Right renal pelvis (tissue), 4 donors: ENCODE measurements around the gene TRIP4. TPM values are rescaled to one million over a fixed set of nuclear protein-coding genes. Genes with fewer than 3 reads are reported as not detected.
"Not testable (repeated sequence)": the region's sequence is repeated elsewhere in the genome, so short reads cannot be mapped to it uniquely, and the experiment has no call there.

Source experiments
- DNase-seq, 4 donors: peaks; one replicate each; pipeline ENCODE4 v3.0.0-alpha.2; 2013; ENCODE audit warnings: low read depth in 4 of 4, low spot score in 3 of 4, missing footprints in 1 of 4
- polyA plus RNA-seq, 4 donors: library from polyadenylated mRNA; unstranded; fragments of 120-200 nt; gene quantifications; one replicate each; pipeline ENCODE4 v1.2.1, GENCODE V29; 2013; ENCODE audit not compliant: insufficient read length in 4 of 4

The TRIP4 gene
- 10 to 100 TPM; 38.8 to 47.6 (median 43.0) TPM for polyA plus RNA-seq

DNA sequence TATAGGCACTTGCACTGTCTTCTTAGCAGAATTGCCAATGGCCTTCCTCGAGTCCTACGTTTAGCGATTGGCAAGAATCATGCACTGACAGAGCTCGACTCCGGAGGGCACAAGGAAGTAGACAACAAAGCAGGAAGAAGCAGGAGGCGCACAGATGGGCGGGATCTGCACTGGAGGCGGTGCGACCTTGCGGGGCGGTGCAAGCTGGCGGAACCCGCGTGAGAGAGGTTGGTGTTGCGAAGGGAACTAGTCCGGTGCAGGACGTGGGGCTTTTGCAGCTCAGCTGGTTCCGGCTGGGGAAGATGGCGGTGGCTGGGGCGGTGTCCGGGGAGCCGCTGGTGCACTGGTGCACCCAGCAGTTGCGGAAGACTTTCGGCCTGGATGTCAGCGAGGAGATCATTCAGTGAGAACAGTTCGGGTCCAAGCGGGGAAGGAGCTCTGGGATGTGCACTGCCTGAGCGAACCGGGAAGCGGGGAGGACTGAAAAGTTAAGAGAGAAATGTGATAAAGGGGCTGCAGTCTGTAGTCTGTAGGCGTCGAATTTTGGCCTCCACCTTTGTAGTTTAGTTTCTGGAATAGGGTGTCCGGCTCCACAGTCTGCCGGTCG lies at the start of gene TRIP4:
Gene TRIP4 (plus strand): TSS at position 275 of the 607 bp plus-strand sequence. CDS start 28 bp downstream, at position 303.
- DNase-seq = peak; percentile 83 to 88 (median 85)

DNA sequence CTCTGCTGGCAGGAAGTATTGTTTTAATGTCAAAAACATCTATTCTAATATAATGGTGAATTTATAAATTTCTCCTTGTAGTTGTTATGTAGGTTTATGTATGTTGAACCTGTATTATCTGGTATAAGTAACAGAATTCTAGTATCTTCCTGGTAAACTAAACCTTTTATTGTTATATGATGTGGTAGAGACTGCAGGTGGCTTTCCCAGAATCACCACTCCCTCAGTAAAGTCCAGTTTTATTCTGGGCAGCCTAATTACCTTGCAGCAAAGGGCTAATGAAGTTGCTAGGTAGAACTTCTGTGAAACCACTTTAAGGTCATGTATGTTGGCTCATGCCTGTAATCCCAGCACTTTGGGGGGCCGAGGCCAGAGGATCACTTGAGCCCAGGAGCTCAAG lies 47.3 kb upstream of the TRIP4 start:
- no peak for DNase-seq

DNA sequence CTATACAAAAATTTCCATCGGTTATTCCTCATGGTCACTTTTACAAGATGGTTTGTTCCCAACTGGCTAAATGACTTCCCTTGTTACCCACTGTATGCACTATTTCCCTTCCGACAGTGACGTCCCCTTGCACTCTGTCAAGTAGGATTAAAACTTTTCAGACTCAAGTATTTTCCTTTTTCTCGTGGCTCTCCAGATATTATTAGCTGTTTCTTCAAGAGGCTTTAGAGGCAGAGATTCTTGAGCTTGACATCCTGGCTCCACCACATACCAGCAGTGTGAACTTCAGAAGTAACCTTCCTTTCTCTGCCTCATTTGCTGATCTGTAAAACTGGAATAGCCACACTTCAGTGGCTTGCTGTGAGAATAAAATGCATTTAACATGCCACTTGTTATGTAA lies 45.7 kb upstream of the TRIP4 start:
- DNase-seq = no peak

DNA sequence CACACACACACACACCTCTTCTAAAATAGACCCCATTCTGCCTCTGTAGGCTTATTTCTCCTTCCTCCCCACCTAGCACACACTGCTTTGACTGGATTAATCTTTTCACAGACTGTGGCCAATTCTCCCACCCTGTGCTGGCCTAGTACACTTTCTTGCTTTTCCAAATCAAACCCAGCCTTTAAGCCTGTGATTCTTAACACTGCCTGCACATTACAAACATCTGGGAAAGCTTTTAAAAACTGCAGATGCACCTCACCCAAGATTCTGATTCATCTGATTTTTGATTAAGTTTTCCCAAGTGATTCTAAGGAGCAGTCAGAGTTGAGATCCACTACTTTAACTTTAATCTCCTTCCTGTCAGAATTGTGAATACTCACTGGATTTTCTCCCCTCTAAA lies 44.4 kb upstream of the TRIP4 start:
- DNase-seq = no peak

DNA sequence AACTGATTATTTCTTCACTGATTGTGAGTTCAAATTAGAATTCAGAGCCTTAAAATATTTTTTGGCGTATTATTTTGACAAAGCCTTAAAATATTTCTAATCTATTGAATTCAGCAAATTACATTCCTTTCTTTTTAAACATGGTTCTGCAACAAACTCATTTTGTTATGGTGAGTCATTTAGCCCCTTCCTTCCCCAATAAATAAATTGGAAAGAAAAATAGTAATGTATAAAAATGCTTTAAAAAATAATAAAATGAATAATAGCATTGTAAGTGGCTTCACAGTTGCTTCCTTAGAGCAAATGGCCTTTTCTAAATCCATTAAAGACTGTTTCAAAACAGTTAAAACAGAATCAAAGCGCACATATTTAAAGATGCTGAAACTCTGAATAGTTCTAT lies 43.8 kb upstream of the TRIP4 start:
- no peak for DNase-seq

DNA sequence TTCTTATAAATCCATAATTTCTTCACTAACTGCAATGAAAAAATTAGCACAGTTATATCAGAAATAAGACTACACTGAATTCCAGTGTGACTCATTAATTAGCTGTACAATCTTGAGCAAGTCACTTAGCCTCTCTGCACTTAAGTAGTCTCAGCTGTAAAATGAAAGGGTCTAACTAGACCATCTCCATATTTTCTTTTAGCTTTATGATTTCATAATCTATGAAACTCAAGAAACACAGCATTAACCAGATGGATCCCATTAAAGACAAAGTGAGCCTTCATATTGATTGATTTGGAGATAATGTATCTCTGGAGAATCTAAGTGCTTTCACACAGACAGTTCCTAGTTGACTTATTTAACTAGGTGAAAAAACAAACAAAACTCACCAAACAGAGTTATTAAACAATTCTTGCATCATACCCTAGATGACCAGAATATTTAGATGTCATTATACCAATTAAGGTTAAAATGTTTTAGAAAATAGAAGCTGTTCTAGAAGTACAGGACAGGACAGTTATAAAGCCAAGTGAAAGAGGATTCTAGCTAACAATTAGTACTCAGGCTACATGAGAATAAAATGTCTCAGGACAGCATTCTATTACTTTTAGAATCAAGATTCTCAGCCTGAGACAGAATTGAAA lies 42.9 kb upstream of the TRIP4 start:
- no peak for DNase-seq

DNA sequence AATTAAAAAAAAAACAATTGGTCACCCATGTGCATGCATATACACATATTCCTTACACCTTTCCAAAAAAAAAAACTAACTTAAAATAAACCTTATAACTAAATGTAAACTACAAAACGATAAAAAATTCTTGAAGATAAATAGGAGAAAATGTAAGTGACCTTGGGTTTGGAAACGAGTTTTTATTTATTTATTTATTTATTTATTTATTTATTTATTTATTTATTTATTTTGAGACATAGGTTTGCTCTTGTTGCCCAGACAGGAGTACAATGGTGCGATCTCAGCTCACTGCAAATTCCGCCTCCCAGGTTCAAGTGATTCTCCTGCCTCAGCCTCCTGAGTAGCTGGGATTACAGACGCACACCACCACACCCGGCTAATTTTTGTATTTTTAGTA lies 41.4 kb upstream of the TRIP4 start:
- DNase-seq = not testable (repeated sequence)

DNA sequence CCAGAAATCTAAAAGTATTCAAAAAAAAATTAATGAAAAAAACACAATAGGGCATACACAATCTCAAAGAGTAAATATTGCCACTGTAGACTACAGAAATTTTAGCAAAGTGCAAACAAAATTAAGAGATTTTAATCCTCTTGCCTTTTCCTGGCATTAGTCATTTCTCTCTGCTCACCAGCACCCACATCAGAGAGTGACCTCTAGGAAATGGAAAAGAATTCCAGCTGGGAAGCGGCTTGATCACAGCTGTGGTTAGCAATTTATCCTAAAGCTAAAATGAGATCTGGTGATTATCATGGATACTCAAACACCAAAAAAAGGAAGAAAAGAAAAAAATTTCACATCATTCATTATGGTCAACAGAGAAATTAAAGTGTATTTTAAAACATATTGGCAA lies 39.2 kb upstream of the TRIP4 start:
- DNase-seq = no peak

DNA sequence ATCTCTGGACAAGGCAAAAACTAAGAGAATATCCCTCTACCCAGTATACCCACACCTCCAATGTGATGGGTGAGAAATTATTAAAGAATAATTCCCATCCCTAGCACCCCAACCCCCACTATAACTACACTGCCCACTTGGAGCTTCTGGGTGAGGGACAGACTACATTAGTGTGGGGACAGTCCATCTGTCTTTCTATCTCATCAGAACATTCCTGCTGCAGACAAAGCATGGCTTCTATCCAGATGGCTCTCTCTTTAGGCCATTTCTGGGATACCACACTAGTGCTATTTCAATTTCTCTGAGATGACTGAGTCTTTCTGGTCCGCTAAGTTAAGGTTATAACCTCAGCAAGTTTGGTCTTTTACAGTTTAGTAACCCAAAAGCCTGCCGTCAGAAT lies 38.3 kb upstream of the TRIP4 start:
- no peak for DNase-seq

DNA sequence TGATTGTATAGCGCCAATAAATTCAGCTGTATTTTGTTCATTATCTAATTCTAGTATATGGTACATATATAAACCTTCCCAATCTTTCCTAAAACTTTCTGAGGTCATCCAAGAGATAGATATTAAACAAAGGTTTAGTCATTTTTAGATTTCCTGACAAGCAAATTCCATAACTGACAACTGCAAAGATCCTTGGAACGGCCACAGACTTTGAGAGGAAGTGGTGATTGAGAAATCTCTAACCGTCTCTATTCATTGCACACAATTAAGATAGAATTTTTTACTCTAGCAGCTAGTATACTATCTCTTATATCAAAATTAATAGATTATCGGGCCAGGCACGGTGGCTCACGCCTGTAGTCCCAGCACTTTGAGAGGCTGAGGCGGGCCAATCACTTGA lies 36.4 kb upstream of the TRIP4 start:
- no peak for DNase-seq

DNA sequence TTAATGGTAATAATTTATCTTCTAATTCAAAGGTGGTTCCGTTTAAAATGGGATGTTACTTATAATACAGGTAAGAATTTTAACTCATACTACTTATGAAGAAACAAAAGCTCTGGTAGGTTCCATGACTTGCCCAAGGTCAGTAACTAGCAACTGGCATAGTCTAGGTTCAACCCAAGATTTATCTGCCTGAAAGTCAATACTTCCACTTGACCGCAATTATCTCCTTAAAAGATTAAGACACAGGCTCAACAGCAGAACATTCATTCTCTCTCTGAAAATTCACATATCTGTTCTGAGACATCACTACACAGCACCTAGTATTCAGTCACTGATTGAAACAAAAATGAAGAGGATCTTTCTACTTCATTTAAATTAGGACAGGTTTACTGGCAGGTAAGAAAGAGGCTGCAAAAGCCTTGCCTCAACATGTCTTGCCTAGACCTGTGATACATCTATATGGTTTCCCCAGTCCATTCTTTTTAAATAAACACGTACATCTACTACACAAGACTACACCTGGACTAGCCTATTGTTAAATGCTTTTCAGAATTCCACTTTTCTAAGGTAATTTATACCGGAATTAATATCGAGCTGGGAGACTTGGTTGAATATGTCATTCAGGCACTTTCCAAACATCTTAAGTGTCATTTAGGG lies 32.8 kb upstream of the TRIP4 start:
- no peak for DNase-seq

DNA sequence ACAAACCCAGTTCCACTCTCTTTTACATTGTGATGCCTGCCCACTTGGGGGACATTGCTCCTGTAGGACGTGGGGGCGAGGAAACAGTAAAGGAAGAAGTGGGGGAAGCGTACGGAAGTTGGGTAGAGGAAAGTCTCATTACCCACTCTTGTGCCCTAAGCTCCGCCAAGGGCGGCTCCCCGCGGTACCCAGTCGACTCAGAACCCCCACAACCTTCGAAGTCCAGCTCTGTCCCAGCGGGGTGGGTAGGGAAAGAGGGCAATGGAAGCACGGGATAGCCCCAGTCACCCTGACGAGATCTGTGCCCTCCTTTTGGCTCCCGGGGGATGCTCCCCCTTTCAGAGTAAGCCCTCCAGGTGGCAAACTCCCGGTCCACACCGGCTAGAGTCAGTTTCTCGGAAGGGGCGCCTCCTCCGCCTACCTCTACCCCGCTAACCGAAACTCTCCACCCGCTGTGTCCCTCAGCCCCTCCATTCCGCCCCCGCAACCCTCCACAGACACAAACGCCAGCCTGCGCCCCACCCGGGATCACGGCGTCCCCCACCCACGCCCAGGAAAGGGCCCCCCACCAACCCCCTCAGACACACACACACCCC lies 32.2 kb upstream of the TRIP4 start:
- DNase-seq = peak in 1 of 4 donors; percentile 16

DNA sequence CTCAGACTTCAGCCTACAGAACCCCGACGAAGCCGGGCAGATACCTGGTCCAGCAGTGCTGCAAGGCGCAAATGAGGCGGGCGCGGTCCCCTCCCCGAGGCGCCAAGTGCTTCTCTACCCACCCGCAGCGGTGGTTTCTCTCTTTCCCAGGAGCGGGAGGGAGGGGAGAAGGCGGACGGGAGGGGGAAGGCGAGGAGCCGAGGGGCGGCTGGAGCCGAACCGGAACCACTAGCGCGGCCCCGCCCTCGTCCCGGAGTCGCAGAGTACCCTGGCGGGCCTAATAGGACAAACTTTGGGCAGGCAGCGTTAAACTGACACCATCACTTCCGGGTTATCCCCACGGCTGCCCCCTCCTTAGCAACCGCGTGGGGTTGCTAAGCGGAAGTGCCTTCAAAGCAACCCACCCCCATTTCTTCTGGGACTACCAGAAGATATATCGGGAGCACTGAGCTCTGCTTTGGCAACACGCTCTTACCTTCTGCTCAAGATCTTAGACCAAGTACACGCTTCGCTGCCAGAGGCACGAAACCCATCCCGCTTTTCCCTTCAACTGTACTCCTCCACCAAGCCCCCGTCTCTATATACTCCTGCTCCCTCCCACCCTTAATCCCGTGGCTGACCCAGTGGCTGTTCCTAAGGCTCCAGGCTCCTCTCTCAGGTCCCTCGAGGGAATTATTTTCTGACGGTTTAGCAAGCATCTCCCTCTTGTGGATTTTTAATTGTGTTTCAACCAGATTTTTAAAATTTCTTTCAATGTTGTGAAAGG lies 31.5 kb upstream of the TRIP4 start, which contains the start of gene CSNK1G1:
Gene CSNK1G1 (minus strand): TSS at position 230 of the 766 bp plus-strand sequence. CDS start 55,674 bp downstream, outside the sequence.
- peak; percentile 90 to 96 (median 96) for DNase-seq

DNA sequence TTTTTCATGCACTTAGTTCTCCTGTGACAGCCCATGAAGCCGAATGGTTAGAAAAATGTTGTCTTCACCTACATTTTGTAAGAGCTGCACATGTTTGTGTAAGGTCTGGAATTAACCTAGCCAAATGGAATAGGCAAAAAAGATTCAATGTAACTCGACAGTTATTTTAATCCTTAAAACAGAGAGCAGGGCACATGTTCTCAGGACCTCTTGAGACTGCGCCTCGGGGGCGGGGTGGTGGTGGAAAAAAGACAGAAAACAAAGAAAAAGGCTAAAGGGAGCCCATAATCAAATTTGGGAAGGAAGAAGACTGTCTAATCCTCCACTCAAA lies 31.0 kb upstream of the TRIP4 start:
- no peak for DNase-seq

DNA sequence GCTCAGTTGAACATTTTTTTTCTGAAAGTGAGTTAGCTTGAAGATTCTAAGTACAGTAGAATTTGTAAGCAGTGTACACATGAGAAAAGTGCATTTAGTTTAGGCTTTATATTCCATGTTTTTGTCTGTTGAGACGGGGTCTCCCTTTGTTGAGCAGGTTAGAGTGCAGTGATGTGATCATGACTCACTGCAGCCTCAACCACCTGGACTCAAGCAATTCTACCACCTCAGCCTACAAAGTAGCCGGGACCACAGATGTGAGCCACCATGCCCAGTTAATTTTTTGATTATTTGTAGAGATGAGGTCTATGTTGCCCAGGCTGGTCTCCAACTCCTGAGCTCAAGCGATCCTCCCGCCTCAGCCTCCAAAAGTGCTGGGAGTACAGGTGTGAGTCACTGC lies 26.4 kb upstream of the TRIP4 start:
- no peak for DNase-seq

DNA sequence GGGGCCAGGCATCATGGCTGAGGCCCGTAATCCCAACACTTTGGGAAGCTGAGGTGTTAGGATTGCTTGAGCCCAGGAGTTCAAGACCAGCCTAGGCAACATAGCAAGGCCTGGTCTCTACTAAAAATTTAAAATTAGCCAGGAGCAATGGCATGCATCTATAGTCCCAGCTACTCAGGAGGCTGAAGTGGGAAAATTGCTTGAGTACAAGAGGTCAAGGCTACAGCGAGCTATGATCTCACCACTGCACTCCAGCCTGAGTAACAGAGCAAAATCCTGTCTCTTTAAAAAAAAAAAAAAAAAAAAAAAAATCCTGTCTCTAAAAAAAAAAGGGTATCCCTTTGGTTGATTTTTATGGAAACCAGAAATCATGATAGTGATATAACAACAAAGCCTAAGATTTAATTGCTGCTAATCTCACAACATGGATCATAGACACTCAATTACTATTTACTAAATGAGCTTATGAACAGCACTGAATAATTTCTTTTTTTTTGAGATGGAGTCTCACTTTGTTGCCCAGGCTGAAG lies 18.5 kb upstream of the TRIP4 start:
- DNase-seq = no peak

DNA sequence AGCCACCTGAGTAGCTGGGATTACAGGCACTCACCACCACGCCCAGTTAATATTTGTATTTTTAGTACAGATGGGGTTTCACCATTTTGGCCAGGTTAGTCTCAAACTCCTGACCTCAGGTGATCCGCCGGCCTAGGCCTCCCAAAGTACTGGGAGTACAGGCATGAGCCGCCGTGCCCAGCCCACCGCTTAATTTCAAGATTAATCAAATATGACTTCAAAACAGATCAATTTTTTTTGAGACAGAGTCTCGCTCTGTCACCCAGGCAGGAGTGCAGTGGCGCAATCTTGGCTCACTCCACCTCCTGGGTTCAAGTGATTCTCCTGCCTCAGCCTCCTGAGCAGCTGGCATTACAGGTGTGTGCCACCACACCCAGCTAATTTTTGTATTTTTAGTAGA lies 16.3 kb upstream of the TRIP4 start:
- DNase-seq = not testable (repeated sequence)

DNA sequence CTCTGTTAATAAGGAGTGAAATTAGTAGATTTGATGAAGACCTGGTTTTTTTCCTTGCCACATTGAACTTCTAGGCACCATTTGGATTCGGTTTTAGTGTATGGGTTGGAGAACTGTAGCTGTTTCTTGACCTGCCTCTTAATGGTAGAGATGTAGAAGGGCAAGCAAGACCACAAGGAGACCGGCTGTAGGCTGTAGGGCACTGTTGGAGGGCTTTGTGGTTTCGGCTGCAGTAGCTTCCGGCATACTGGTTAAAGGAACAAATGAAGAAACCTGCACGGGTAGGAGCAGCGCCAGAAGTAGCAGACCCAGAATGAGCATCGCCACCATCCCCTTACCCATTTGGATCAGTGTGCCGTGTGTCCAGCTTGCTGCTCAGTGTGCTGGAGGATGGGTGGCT lies 14.3 kb upstream of the TRIP4 start:
- no peak for DNase-seq

DNA sequence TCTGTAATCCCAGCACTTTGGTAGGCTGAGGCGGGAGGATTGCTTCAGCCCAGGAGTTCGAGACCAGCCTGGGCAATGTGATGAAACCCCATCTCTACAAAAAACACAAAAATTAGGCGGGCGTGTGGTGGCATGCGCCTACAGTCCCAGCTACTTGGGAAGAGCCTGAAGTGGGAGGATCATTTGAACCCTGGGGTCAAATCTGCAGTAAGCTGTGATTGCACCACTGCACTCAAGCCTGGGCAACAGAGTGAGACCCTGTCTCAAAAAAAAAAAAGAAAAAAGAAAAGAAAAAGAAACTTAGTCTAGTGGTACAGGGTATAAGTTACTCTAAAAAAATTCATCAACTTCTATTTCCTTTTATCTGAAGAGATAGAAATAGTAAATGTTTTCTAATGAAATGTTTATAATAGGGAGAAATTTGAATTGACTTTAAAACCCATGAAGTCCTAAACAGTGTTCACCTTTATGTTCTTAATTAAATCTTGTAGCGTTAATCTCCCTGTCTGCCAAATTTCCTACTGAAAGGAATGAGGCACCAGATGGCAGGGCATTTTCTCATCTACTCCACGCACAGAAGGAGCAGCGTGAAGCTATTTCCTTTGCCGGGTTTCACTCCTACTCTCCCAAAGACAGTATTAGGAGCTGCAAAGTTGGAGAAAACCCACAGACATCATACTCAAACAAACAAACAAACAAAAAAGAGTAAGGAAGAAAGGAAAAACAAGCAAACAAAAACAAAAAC lies 8.2 kb upstream of the TRIP4 start:
- no peak for DNase-seq
